Loucy (cell line): ENCODE results near the gene DAG1.

Experiments used
- EZH2phosphoT487 ChIP-seq: fragments of 200-600 bp; IDR thresholded peaks from 2 replicates; pipeline ENCODE4 v1.6.1; 2018; ENCODE audit warnings: antibody characterized with exemption, mild to moderate bottlenecking, moderate library complexity, borderline replicate concordance
- TF ChIP-seq, protein P1 (sequence below): fragments of 200-600 bp; sonication (generic); conservative IDR thresholded peaks from 2 replicates; pipeline ENCODE4 v1.5.1; 2014; ENCODE audit warnings: mild to moderate bottlenecking, antibody characterized with exemption, low read length

- TF ChIP-seq, protein P1, sequence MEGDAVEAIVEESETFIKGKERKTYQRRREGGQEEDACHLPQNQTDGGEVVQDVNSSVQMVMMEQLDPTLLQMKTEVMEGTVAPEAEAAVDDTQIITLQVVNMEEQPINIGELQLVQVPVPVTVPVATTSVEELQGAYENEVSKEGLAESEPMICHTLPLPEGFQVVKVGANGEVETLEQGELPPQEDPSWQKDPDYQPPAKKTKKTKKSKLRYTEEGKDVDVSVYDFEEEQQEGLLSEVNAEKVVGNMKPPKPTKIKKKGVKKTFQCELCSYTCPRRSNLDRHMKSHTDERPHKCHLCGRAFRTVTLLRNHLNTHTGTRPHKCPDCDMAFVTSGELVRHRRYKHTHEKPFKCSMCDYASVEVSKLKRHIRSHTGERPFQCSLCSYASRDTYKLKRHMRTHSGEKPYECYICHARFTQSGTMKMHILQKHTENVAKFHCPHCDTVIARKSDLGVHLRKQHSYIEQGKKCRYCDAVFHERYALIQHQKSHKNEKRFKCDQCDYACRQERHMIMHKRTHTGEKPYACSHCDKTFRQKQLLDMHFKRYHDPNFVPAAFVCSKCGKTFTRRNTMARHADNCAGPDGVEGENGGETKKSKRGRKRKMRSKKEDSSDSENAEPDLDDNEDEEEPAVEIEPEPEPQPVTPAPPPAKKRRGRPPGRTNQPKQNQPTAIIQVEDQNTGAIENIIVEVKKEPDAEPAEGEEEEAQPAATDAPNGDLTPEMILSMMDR: no peak
- no peak for TF ChIP-seq EZH2phosphoT487
Measured at GRCh38 chr3:49498239-49498638, 28.2 kb downstream of the DAG1 start.
